GM12891 (cell line): ENCODE data around the gene ZNF496.

Source experiments
- POLR2A ChIP-seq: IDR thresholded peaks from 2 replicates; pipeline ENCODE4 v1.6.1; 2011; ENCODE audit warnings: low read depth, low read length, control low read depth
- POLR2AphosphoS5 ChIP-seq: IDR thresholded peaks from 2 replicates; pipeline ENCODE4 v1.6.1; 2011; ENCODE audit warnings: low read depth, low read length, control low read depth
- POU2F2 ChIP-seq: IDR thresholded peaks from 2 replicates; pipeline ENCODE4 v1.6.1; 2011; ENCODE audit warnings: low read depth, mild to moderate bottlenecking, control low read depth, low read length, moderate library complexity
- SPI1 ChIP-seq: IDR thresholded peaks from 2 replicates; pipeline ENCODE4 v1.6.1; 2011; ENCODE audit warnings: low read depth, low read length, control low read depth
- TAF1 ChIP-seq: IDR thresholded peaks from 2 replicates; pipeline ENCODE4 v1.6.1; 2011; ENCODE audit warnings: low read depth, low read length, control low read depth

GRCh38 chr1:247366926-247367645, 35.4 kb upstream of the ZNF496 start:
- TF ChIP-seq POLR2AphosphoS5: no peak
- TF ChIP-seq POLR2A: no peak
- no peak for TF ChIP-seq SPI1
- TF ChIP-seq POU2F2: no peak
- TF ChIP-seq TAF1: no peak
